ENCODE results near the gene MRPS30. TPM values are rescaled to one million over a fixed set of nuclear protein-coding genes. Genes with fewer than 3 reads are reported as not detected.

MRPS30 gene
- total and polyA plus RNA-seq, 2 of the 13 experiments (the other 11 are each of a cell fraction or from before 2014, with no cell fraction given) = 36.4 to 67.6 TPM

DNA sequence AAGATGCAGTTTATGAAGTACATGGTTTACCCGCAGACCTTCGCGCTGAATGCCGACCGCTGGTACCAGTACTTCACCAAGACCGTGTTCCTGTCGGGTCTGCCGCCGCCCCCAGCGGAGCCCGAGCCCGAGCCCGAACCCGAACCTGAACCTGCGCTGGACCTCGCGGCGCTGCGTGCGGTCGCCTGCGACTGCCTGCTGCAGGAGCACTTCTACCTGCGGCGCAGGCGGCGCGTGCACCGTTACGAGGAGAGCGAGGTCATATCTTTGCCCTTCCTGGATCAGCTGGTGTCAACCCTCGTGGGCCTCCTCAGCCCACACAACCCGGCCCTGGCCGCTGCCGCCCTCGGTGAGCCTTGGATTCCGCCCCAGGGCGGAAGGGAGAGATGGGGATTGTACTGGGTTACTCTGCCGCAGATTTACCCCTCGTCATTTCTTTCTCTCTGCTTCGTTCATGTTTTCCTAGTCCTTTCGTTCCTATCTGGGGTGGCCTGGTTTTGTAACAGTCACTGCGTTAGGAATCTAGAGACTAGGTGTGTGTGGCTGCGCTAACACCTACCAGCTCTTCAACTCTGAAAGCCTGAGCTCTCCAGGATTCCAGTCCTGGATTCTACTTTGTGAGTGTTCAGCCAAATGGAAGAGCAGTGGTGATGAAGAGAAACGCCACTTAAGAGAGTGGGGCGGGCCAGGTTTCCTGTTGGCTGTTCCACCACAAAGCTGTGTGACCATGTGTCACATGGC, 638 bp downstream of the MRPS30 start (continued):
- TF ChIP-seq, protein P1, sequence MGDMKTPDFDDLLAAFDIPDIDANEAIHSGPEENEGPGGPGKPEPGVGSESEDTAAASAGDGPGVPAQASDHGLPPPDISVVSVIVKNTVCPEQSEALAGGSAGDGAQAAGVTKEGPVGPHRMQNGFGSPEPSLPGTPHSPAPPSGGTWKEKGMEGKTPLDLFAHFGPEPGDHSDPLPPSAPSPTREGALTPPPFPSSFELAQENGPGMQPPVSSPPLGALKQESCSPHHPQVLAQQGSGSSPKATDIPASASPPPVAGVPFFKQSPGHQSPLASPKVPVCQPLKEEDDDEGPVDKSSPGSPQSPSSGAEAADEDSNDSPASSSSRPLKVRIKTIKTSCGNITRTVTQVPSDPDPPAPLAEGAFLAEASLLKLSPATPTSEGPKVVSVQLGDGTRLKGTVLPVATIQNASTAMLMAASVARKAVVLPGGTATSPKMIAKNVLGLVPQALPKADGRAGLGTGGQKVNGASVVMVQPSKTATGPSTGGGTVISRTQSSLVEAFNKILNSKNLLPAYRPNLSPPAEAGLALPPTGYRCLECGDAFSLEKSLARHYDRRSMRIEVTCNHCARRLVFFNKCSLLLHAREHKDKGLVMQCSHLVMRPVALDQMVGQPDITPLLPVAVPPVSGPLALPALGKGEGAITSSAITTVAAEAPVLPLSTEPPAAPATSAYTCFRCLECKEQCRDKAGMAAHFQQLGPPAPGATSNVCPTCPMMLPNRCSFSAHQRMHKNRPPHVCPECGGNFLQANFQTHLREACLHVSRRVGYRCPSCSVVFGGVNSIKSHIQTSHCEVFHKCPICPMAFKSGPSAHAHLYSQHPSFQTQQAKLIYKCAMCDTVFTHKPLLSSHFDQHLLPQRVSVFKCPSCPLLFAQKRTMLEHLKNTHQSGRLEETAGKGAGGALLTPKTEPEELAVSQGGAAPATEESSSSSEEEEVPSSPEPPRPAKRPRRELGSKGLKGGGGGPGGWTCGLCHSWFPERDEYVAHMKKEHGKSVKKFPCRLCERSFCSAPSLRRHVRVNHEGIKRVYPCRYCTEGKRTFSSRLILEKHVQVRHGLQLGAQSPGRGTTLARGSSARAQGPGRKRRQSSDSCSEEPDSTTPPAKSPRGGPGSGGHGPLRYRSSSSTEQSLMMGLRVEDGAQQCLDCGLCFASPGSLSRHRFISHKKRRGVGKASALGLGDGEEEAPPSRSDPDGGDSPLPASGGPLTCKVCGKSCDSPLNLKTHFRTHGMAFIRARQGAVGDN (CRISPR knock-in tag; IDR thresholded peaks at IDR 0.05) = peak; percentile 84
- TF ChIP-seq BCL3 (CRISPR knock-in tag; IDR thresholded peaks at IDR 0.05) (0 out of 2 replicates have a peak, but pooled peaks have one; percentile 25), ZNF17 (CRISPR knock-in tag; IDR thresholded peaks at IDR 0.05) (0 out of 2 replicates have a peak, but pooled peaks have one; percentile 69), CAMTA2 (CRISPR knock-in tag; IDR thresholded peaks at IDR 0.05; ENCODE audit: borderline replicate concordance) (0 out of 2 replicates have a peak, but pooled peaks have one; percentile 30), ZNF577 (CRISPR knock-in tag; IDR thresholded peaks at IDR 0.05; ENCODE audit: borderline replicate concordance, low read depth) (0 out of 2 replicates have a peak, but pooled peaks have one; percentile 70), JUN (CRISPR knock-in tag; IDR thresholded peaks at IDR 0.05) (no peak), FOXM1 (CRISPR knock-in tag; IDR thresholded peaks at IDR 0.05) (no peak), SP4 (CRISPR knock-in tag; IDR thresholded peaks at IDR 0.05) (0 out of 2 replicates have a peak, but pooled peaks have one; percentile 8), ATF1 (CRISPR knock-in tag; IDR thresholded peaks at IDR 0.05) (no peak), GTF3A (CRISPR knock-in tag; conservative IDR thresholded peaks at IDR 0.05) (0 out of 2 replicates have a peak, but pooled peaks have one; percentile 40), MYNN (CRISPR knock-in tag; IDR thresholded peaks at IDR 0.05; ENCODE audit: low read depth) (no peak), ESRRA (CRISPR knock-in tag; IDR thresholded peaks at IDR 0.05; ENCODE audit: low read depth) (peak; percentile 64; the same call in 1 of the 2 replicates), KMT2A (CRISPR knock-in tag; IDR thresholded peaks at IDR 0.05) (peak; percentile 83; the same call in 1 of the 2 replicates), ETV6 (CRISPR knock-in tag; conservative IDR thresholded peaks at IDR 0.05) (no peak), POLR2A (IDR thresholded peaks at IDR 0.05; ENCODE audit: insufficient read depth in 1 of 2, low read depth in 2 of 2, low read length in 2 of 2) (peak in 1 of 2 experiments; percentile 46; a peak in 2 of 4 replicates)
- TF ChIP-seq, protein P2, sequence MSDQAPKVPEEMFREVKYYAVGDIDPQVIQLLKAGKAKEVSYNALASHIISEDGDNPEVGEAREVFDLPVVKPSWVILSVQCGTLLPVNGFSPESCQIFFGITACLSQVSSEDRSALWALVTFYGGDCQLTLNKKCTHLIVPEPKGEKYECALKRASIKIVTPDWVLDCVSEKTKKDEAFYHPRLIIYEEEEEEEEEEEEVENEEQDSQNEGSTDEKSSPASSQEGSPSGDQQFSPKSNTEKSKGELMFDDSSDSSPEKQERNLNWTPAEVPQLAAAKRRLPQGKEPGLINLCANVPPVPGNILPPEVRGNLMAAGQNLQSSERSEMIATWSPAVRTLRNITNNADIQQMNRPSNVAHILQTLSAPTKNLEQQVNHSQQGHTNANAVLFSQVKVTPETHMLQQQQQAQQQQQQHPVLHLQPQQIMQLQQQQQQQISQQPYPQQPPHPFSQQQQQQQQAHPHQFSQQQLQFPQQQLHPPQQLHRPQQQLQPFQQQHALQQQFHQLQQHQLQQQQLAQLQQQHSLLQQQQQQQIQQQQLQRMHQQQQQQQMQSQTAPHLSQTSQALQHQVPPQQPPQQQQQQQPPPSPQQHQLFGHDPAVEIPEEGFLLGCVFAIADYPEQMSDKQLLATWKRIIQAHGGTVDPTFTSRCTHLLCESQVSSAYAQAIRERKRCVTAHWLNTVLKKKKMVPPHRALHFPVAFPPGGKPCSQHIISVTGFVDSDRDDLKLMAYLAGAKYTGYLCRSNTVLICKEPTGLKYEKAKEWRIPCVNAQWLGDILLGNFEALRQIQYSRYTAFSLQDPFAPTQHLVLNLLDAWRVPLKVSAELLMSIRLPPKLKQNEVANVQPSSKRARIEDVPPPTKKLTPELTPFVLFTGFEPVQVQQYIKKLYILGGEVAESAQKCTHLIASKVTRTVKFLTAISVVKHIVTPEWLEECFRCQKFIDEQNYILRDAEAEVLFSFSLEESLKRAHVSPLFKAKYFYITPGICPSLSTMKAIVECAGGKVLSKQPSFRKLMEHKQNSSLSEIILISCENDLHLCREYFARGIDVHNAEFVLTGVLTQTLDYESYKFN (CRISPR knock-in tag; conservative IDR thresholded peaks at IDR 0.05) = peak; percentile 38
- TF ChIP-seq, protein P3, sequence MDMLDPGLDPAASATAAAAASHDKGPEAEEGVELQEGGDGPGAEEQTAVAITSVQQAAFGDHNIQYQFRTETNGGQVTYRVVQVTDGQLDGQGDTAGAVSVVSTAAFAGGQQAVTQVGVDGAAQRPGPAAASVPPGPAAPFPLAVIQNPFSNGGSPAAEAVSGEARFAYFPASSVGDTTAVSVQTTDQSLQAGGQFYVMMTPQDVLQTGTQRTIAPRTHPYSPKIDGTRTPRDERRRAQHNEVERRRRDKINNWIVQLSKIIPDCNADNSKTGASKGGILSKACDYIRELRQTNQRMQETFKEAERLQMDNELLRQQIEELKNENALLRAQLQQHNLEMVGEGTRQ (IDR thresholded peaks at IDR 0.05; ENCODE audit: low read depth, low read length) = no peak
- TF ChIP-seq, protein P3 (CRISPR knock-in tag; IDR thresholded peaks at IDR 0.05; ENCODE audit: borderline replicate concordance) = no peak

Measured in HepG2 (cell line).